ENCODE results near the gene DMPK.
"Not testable (repeated sequence)": the region's sequence is repeated elsewhere in the genome, so short reads cannot be mapped to it uniquely, and the experiment has no call there.

GRCh38 chr19:45751483-45751882 lies 30.8 kb downstream of the DMPK start:
- TF ChIP-seq CTCF, POLR2AphosphoS5 (IDR thresholded peaks at IDR 0.05): not testable (repeated sequence)
